ENCODE measurements around the gene FRYL. TPM values are rescaled to one million over a fixed set of nuclear protein-coding genes. Genes with fewer than 3 reads are reported as not detected.

Gene FRYL
- total and polyA plus RNA-seq, 2 of the 13 experiments (the other 11 are each of a cell fraction or from before 2014, with no cell fraction given), result 9.7 to 19.6 TPM

GRCh38 chr4:48798117-48798516 lies 18.0 kb upstream of the FRYL start (continued):
- TF ChIP-seq RORA (CRISPR knock-in tag; IDR thresholded peaks at IDR 0.05) (no peak), SP1 (IDR thresholded peaks at IDR 0.05) (no peak), SP1 (CRISPR knock-in tag; IDR thresholded peaks at IDR 0.05) (no peak), PBX2 (CRISPR knock-in tag; IDR thresholded peaks at IDR 0.05) (no peak), ATF7-NPFF (CRISPR knock-in tag; IDR thresholded peaks at IDR 0.05; ENCODE audit: low read depth) (no peak), ETV5 (CRISPR knock-in tag; IDR thresholded peaks at IDR 0.05; ENCODE audit: borderline replicate concordance) (no peak), AFF4 (CRISPR knock-in tag; IDR thresholded peaks at IDR 0.05) (no peak), ZNF883 (CRISPR knock-in tag; IDR thresholded peaks at IDR 0.05; ENCODE audit: not compliant biosample characterization) (no peak), SP2 (CRISPR knock-in tag; IDR thresholded peaks at IDR 0.05) (no peak), GATAD2A (CRISPR knock-in tag; IDR thresholded peaks at IDR 0.05) (peak; percentile 58), ZNF18 (CRISPR knock-in tag; IDR thresholded peaks at IDR 0.05; ENCODE audit: insufficient replicate concordance) (no peak)

Data from HepG2 (cell line).